PC-3 (cell line): ENCODE measurements around the gene NRARP. TPM values are rescaled to one million over a fixed set of nuclear protein-coding genes. Genes with fewer than 3 reads are reported as not detected.
A peak's percentile ranks its signal among the peaks of the same experiment; 100 is the strongest.
"Not testable (repeated sequence)": the region's sequence is repeated elsewhere in the genome, so short reads cannot be mapped to it uniquely, and the experiment has no call there.

ENCODE experiments used
- ATAC-seq: fragments of 200-7000 bp; cut with Tn5 transposase; 2 replicates; pipeline ENCODE4 v1.9.1; 2020; ENCODE audit warnings: mild to moderate bottlenecking, moderate library complexity
- BruUV-seq: library from RNA; stranded (reverse); fragments of 400-500 nt; replicated peaks from 2 replicates; lab custom pipeline; 2021; lab: Mats Ljungman, UMichigan
- CTCF ChIA-PET: fragments of 300-600 bp; sonication (Branson Sonifier 250); formaldehyde crosslinking; loops from one replicate; lab custom pipeline; 2022; ENCODE audit warnings: antibody characterized with exemption; lab: Charles Lee
- POLR2A ChIA-PET: fragments of 300-600 bp; sonication (Branson Sonifier 250); formaldehyde crosslinking; loops from one replicate; lab custom pipeline; 2022; ENCODE audit warnings: antibody characterized with exemption; ENCODE audit not compliant: unreplicated experiment; lab: Charles Lee
- DNase-seq: peaks from one replicate; pipeline ENCODE4 v3.0.0-alpha.2; 2015
- H2AFZ ChIP-seq: fragments of 300-600 bp; sonication (generic); 2 replicates; pipeline ENCODE4 v1.6.0; 2016; ENCODE audit warnings: antibody characterized with exemption, low read length
- H3F3A ChIP-seq: fragments of 300-600 bp; sonication (generic); one replicate; pipeline ENCODE4 v1.6.0; 2017; ENCODE audit warnings: antibody characterized with exemption, low read length, control low read depth, mild to moderate bottlenecking; ENCODE audit not compliant: unreplicated experiment
- H3K27ac ChIP-seq: fragments of 300-600 bp; sonication (generic); 2 replicates; pipeline ENCODE4 v1.5.1; 2016; ENCODE audit warnings: mild to moderate bottlenecking, low read length
- H3K27me3 ChIP-seq: fragments of 300-600 bp; sonication (generic); 2 replicates; pipeline ENCODE4 v1.6.1; 2016; ENCODE audit warnings: low read length, mixed read lengths
- H3K36me3 ChIP-seq: fragments of 300-600 bp; sonication (generic); 2 replicates; pipeline ENCODE4 v1.6.1; 2016; ENCODE audit warnings: low read depth, mixed run types, low read length, mixed read lengths
- H3K4me1 ChIP-seq: fragments of 300-600 bp; sonication (generic); 2 replicates; pipeline ENCODE4 v1.5.1; 2016; ENCODE audit warnings: low read length; ENCODE audit not compliant: insufficient read depth
- H3K4me2 ChIP-seq: fragments of 300-600 bp; sonication (generic); 2 replicates; pipeline ENCODE4 v1.6.0; 2016; ENCODE audit warnings: low read length
- H3K4me3 ChIP-seq: fragments of 300-600 bp; sonication (generic); 2 replicates; pipeline ENCODE4 v1.5.1; 2016; ENCODE audit warnings: mild to moderate bottlenecking, low read length, mixed read lengths
- H3K79me2 ChIP-seq: fragments of 300-600 bp; sonication (generic); 2 replicates; pipeline ENCODE4 v1.6.1; 2017; ENCODE audit warnings: low read length, mixed read lengths
- H3K9ac ChIP-seq: fragments of 300-600 bp; sonication (generic); 2 replicates; pipeline ENCODE4 v1.6.0; 2016; ENCODE audit warnings: mild to moderate bottlenecking, low read length
- H3K9me2 ChIP-seq: fragments of 300-600 bp; sonication (generic); replicated peaks from 2 replicates; pipeline ENCODE4 v1.6.1; 2016; ENCODE audit warnings: mixed run types, low read length, mixed read lengths
- H3K9me3 ChIP-seq: fragments of 300-600 bp; sonication (generic); 2 replicates; pipeline ENCODE4 v1.6.1; 2016; ENCODE audit warnings: low read length, mixed read lengths
- H4K20me1 ChIP-seq: fragments of 300-600 bp; sonication (generic); 2 replicates; pipeline ENCODE4 v1.6.1; 2016; ENCODE audit warnings: low read length, mixed read lengths
- CTCF ChIP-seq: fragments of 300-600 bp; sonication (generic); conservative IDR thresholded peaks from 2 replicates; pipeline ENCODE4 v1.5.1; 2017; ENCODE audit warnings: antibody characterized with exemption, low read depth, mild to moderate bottlenecking, low read length
- EZH2 ChIP-seq: fragments of 300-600 bp; sonication (generic); IDR thresholded peaks from one replicate; pipeline ENCODE4 v1.6.1; 2017; ENCODE audit warnings: antibody characterized with exemption, mild to moderate bottlenecking, low read length; ENCODE audit not compliant: unreplicated experiment
- EZH2phosphoT487 ChIP-seq: fragments of 300-600 bp; sonication (generic); IDR thresholded peaks from 2 replicates; pipeline ENCODE4 v1.6.1; 2018; ENCODE audit warnings: mild to moderate bottlenecking, antibody characterized with exemption, low read length, borderline replicate concordance
- intact Hi-C: fragments of 100-400 bp; cut with micrococcal nuclease; formaldehyde crosslinking; loops from 2 replicates; pipeline ENCODE4 v1.9.0; 2023
- total RNA-seq: library from RNA; depleted of rRNA; stranded (reverse); fragments of >200 nt; gene quantifications from 2 replicates; pipeline ENCODE4 v1.2.3, GENCODE V29; 2014

NRARP gene
- total RNA-seq, 1 experiment from 2014 or later, result 36.8 TPM

- H3K27me3 ChIP-seq, result no peaks in the 10 kb centered on the region
- intact Hi-C loops, result no loop called here
Observed at GRCh38 chr9:137331929-137332328, 29.9 kb upstream of the NRARP start.

GRCh38 chr9:137330689-137331088, 28.6 kb upstream of the NRARP start:
- no peaks in the 10 kb centered on the region for H3K36me3 ChIP-seq
- CTCF ChIA-PET, result no interaction called here
- POLR2A ChIA-PET, result no interaction called here
- no peak overlapping the region for H3K9ac ChIP-seq
- no peak overlapping the region for H3K4me2 ChIP-seq
- H3K27ac ChIP-seq, result no peak overlapping the region
- H2AFZ ChIP-seq, result no peak overlapping the region
- intact Hi-C loops, result no loop called here
- no peak overlapping the region for H3K4me3 ChIP-seq
- H3K79me2 ChIP-seq, result no peaks in the 10 kb centered on the region
- no peaks in the 10 kb centered on the region for H3K4me1 ChIP-seq
- H4K20me1 ChIP-seq, result no peaks in the 10 kb centered on the region
- no TSS peak for BruUV-seq
- DNase-seq (no peak), ATAC-seq (no peak)
- no peaks in the 10 kb centered on the region for H3K27me3 ChIP-seq
- H3K9me3 ChIP-seq, result 0 out of 2 replicates have a peak, but pooled peaks cover 7% of the 10 kb centered on the region
- TF ChIP-seq EZH2 (no peak), CTCF (no peak), EZH2phosphoT487 (no peak)
- H3K9me2 ChIP-seq, result no peaks in the 10 kb centered on the region
- no peaks in the 10 kb centered on the region for H3F3A ChIP-seq

More at GRCh38 chr9:137331929-137332328, 29.9 kb upstream of the NRARP start:
- DNase-seq (no peak), ATAC-seq (no peak)
- Histone ChIP-seq H2AFZ (no peak overlapping the region), H3K9me2 (no peaks in the 10 kb centered on the region), H3K9ac (no peak overlapping the region), H3K79me2 (no peaks in the 10 kb centered on the region), H3K4me3 (no peak overlapping the region), H3K9me3 (0 out of 2 replicates have a peak, but pooled peaks cover 7% of the 10 kb centered on the region), H4K20me1 (no peaks in the 10 kb centered on the region), H3K27ac (no peak overlapping the region), H3K36me3 (no peaks in the 10 kb centered on the region), H3K4me1 (no peaks in the 10 kb centered on the region), H3F3A (no peaks in the 10 kb centered on the region), H3K4me2 (no peak overlapping the region)
- BruUV-seq, result no TSS peak
- POLR2A ChIA-PET, result no interaction called here
- CTCF ChIA-PET, result no interaction called here
- TF ChIP-seq EZH2 (no peak), EZH2phosphoT487 (no peak), CTCF (no peak)

GRCh38 chr9:137329590-137329989, 27.5 kb upstream of the NRARP start:
- H3K27ac ChIP-seq, intact Hi-C loops, H3K4me1 ChIP-seq, POLR2A ChIA-PET, ATAC-seq, H3K79me2 ChIP-seq, H3K9me2 ChIP-seq, H3F3A ChIP-seq, H3K4me2 ChIP-seq, BruUV-seq, H3K36me3 ChIP-seq, H2AFZ ChIP-seq, DNase-seq, H3K9ac ChIP-seq, H3K4me3 ChIP-seq, H3K27me3 ChIP-seq, CTCF ChIA-PET, H4K20me1 ChIP-seq, H3K9me3 ChIP-seq: not testable (repeated sequence)

- H4K20me1 ChIP-seq, H3F3A ChIP-seq, H3K36me3 ChIP-seq, POLR2A ChIA-PET, H3K4me3 ChIP-seq, intact Hi-C loops, H3K9ac ChIP-seq, H3K4me1 ChIP-seq, H3K27me3 ChIP-seq, H3K9me3 ChIP-seq, H3K9me2 ChIP-seq, CTCF ChIA-PET, H2AFZ ChIP-seq, H3K79me2 ChIP-seq, BruUV-seq, ATAC-seq, H3K4me2 ChIP-seq: not testable (repeated sequence)
- peak overlapping the region; percentile 11 for H3K27ac ChIP-seq
- peak; percentile 4 for DNase-seq
Observed at GRCh38 chr9:137327641-137328550, 25.8 kb upstream of the NRARP start.
